H9 (cell line): ENCODE measurements around the gene RHBDD3. TPM values are rescaled to one million over a fixed set of nuclear protein-coding genes. Genes with fewer than 3 reads are reported as not detected.
A peak's percentile ranks its signal among the peaks of the same experiment; 100 is the strongest.

Experiments used
- DNase-seq: peaks from one replicate; pipeline ENCODE4 v3.0.0-alpha.2; 2017
- H2AFZ ChIP-seq: one replicate; pipeline ENCODE4 v1.6.1; 2013; ENCODE audit warnings: mild to moderate bottlenecking, low read length, control low read depth, moderate library complexity
- H2AK5ac ChIP-seq: 2 replicates; pipeline ENCODE4 v1.6.1; 2013; ENCODE audit warnings: low read length, control low read depth, mixed read lengths; ENCODE audit not compliant: insufficient read length
- H2BK120ac ChIP-seq: one replicate; pipeline ENCODE4 v1.6.1; 2013; ENCODE audit warnings: low read depth, mild to moderate bottlenecking, low read length, control low read depth, inconsistent platforms; ENCODE audit not compliant: poor library complexity, severe bottlenecking
- H2BK12ac ChIP-seq: 2 replicates; pipeline ENCODE4 v1.6.1; 2013; ENCODE audit warnings: low read length, control low read depth, mixed read lengths, low read depth; ENCODE audit not compliant: insufficient read length
- H2BK15ac ChIP-seq: 2 replicates; pipeline ENCODE4 v1.6.1; 2013; ENCODE audit warnings: low read depth, low read length, control low read depth
- H2BK20ac ChIP-seq: one replicate; pipeline ENCODE4 v1.6.1; 2013; ENCODE audit warnings: low read depth, mild to moderate bottlenecking, low read length, control low read depth, inconsistent platforms; ENCODE audit not compliant: poor library complexity, severe bottlenecking
- H2BK5ac ChIP-seq: 2 replicates; pipeline ENCODE4 v1.6.1; 2013; ENCODE audit warnings: low read length, control low read depth, mixed read lengths; ENCODE audit not compliant: insufficient read length
- H3K14ac ChIP-seq: 2 replicates; pipeline ENCODE4 v1.6.1; 2013; ENCODE audit warnings: low read length, control low read depth; ENCODE audit not compliant: insufficient read depth
- H3K18ac ChIP-seq: 2 replicates; pipeline ENCODE4 v1.6.1; 2013; ENCODE audit warnings: low read depth, mild to moderate bottlenecking, mixed read lengths, low read length, control low read depth; ENCODE audit not compliant: insufficient read length
- H3K23ac ChIP-seq: 2 replicates; pipeline ENCODE4 v1.6.1; 2013; ENCODE audit warnings: low read length, control low read depth, mixed read lengths, low read depth; ENCODE audit not compliant: insufficient read length
- H3K23me2 ChIP-seq: 2 replicates; pipeline ENCODE4 v1.6.1; 2013; ENCODE audit warnings: low read depth, mild to moderate bottlenecking, mixed read lengths, low read length, control low read depth; ENCODE audit not compliant: insufficient read length, poor library complexity, severe bottlenecking
- H3K27ac ChIP-seq: 2 replicates; pipeline ENCODE4 v1.5.1; 2013; ENCODE audit warnings: low read length, control low read depth, mixed read lengths, low read depth; ENCODE audit not compliant: insufficient read length
- H3K27me3 ChIP-seq: 2 replicates; pipeline ENCODE4 v1.6.1; 2013; ENCODE audit warnings: low read length, control low read depth, inconsistent platforms; ENCODE audit not compliant: insufficient read depth
- H3K4ac ChIP-seq: 2 replicates; pipeline ENCODE4 v1.6.1; 2013; ENCODE audit warnings: low read depth, mild to moderate bottlenecking, control low read depth, inconsistent platforms, low read length, moderate library complexity
- H3K4me1 ChIP-seq: 2 replicates; pipeline ENCODE4 v1.6.1; 2013; ENCODE audit warnings: low read length, control low read depth, inconsistent platforms; ENCODE audit not compliant: insufficient read depth
- H3K4me2 ChIP-seq: 2 replicates; pipeline ENCODE4 v1.6.1; 2013; ENCODE audit warnings: low read length, control low read depth, mixed read lengths; ENCODE audit not compliant: insufficient read length, insufficient read depth
- H3K56ac ChIP-seq: 2 replicates; pipeline ENCODE4 v1.6.1; 2013; ENCODE audit warnings: low read depth, mild to moderate bottlenecking, mixed read lengths, low read length, control low read depth; ENCODE audit not compliant: insufficient read length
- H3K79me1 ChIP-seq: 2 replicates; pipeline ENCODE4 v1.6.1; 2013; ENCODE audit warnings: low read depth, mild to moderate bottlenecking, moderate library complexity, low read length, control low read depth, inconsistent platforms; ENCODE audit not compliant: insufficient read depth, poor library complexity, severe bottlenecking
- H3K79me2 ChIP-seq: 2 replicates; pipeline ENCODE4 v1.6.1; 2013; ENCODE audit warnings: low read length, control low read depth, inconsistent platforms; ENCODE audit not compliant: insufficient read depth
- H3K9ac ChIP-seq: 2 replicates; pipeline ENCODE4 v1.6.1; 2013; ENCODE audit warnings: low read length, control low read depth, mixed read lengths; ENCODE audit not compliant: insufficient read length; ENCODE audit errors: extremely low read depth
- H3K9me3 ChIP-seq: one replicate; pipeline ENCODE4 v1.6.1; 2013; ENCODE audit warnings: low read depth, low read length, inconsistent platforms; ENCODE audit not compliant: control insufficient read depth
- H3T11ph ChIP-seq: one replicate; pipeline ENCODE4 v1.6.1; 2013; ENCODE audit warnings: mild to moderate bottlenecking, low read length, control low read depth, inconsistent platforms
- H4K20me1 ChIP-seq: one replicate; pipeline ENCODE4 v1.6.1; 2013; ENCODE audit not compliant: control insufficient read depth, insufficient read length, insufficient read depth
- H4K5ac ChIP-seq: 2 replicates; pipeline ENCODE4 v1.6.1; 2013; ENCODE audit warnings: low read depth, mild to moderate bottlenecking, mixed read lengths, low read length, control low read depth; ENCODE audit not compliant: insufficient read length
- H4K8ac ChIP-seq: replicated peaks from 2 replicates; pipeline ENCODE4 v1.6.1; 2013; ENCODE audit warnings: low read length, control low read depth, mixed read lengths, low read depth; ENCODE audit not compliant: insufficient read length
- H4K91ac ChIP-seq: 2 replicates; pipeline ENCODE4 v1.6.1; 2013; ENCODE audit warnings: low read depth, mild to moderate bottlenecking, moderate library complexity, mixed read lengths, low read length, control low read depth; ENCODE audit not compliant: insufficient read length
- H3K27ac Mint-ChIP-seq, 3 experiments: 2 replicates in 2 of 3; 3 replicates in 1 of 3; pipeline ENCODE4 v1.8.0; 2020 to 2021; ENCODE audit warnings: mixed read lengths in 3 of 3, mild to moderate bottlenecking in 1 of 3, moderate library complexity in 1 of 3
- H3K27me3 Mint-ChIP-seq: 2 replicates; pipeline ENCODE4 v1.8.0; 2021; ENCODE audit warnings: low read depth, mild to moderate bottlenecking, moderate library complexity, mixed read lengths
- H3K36me3 Mint-ChIP-seq, 3 experiments: 2 replicates in 2 of 3; 3 replicates in 1 of 3; pipeline ENCODE4 v1.8.0; 2020 to 2021; ENCODE audit warnings: low read depth in 3 of 3, mixed read lengths in 3 of 3; ENCODE audit not compliant: insufficient read depth in 1 of 3
- H3K4me1 Mint-ChIP-seq, 2 experiments: 2 replicates each; pipeline ENCODE4 v1.8.0; 2020; ENCODE audit warnings: mixed read lengths in 2 of 2
- H3K4me3 Mint-ChIP-seq, 2 experiments: 2 replicates in 1 of 2; 3 replicates in 1 of 2; pipeline ENCODE4 v1.8.0; 2020 to 2021; ENCODE audit warnings: mild to moderate bottlenecking in 2 of 2, mixed read lengths in 2 of 2, moderate library complexity in 1 of 2
- H3K9me3 Mint-ChIP-seq, 2 experiments: 2 replicates in 1 of 2; 3 replicates in 1 of 2; pipeline ENCODE4 v1.8.0; 2020; ENCODE audit warnings: mild to moderate bottlenecking in 2 of 2, mixed read lengths in 2 of 2, moderate library complexity in 1 of 2
- WGBS: extraction: QIAGEN DNeasy Blood & Tissue Kit; methylation state at CpG from one replicate; pipeline ENCODE4 v1.1.7; 2013; ENCODE audit warnings: missing lambda C conversion rate, low lambda C conversion rate, mixed read lengths; ENCODE audit not compliant: insufficient read length; ENCODE audit errors: extremely low coverage; 5-methylcytosine and 5-hydroxymethylcytosine counted together
- total RNA-seq: library from RNA; stranded (reverse); gene quantifications from 2 replicates; pipeline ENCODE4 v1.2.1, GENCODE V29; 2021
- TF ChIP-seq, protein P1 (sequence below): fragments of 200-600 bp; sonication (generic); conservative IDR thresholded peaks from 3 replicates; pipeline ENCODE4 v1.8.0; 2021; ENCODE audit warnings: antibody characterized with exemption, mild to moderate bottlenecking

RHBDD3 gene
- total RNA-seq, 1 experiment from 2014 or later: 99.7 TPM

DNA sequence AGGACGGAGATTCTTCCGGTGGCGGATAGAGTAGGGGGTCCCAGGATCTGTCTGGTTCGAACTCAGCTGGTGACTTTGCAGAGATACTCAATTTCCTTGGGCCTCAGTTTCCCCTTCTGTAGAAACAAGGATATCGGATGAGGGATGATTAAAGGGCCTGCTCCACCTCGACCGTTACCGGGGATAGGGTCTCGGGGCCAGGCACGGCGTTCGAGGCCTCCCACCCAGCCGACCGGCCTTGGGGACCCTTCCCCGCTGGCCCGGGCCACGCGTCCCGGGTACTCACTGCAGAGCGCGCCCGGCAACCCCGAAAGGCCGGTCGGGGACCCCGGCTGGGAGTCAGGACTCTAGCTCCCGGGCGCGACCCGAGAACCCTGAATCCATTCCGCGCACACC lies 321 bp downstream of the RHBDD3 start:
- Histone ChIP-seq H3K4ac (no peak overlapping the region; the same call in 1 of the 2 replicates), H3K56ac (no peak overlapping the region), H4K5ac (peak overlapping the region; percentile 31), H3K14ac (peak overlapping the region; percentile 100), H4K91ac (peak overlapping the region; percentile 72), H2BK120ac (no peak overlapping the region), H2BK15ac (no peak overlapping the region), H2AK5ac (no peak overlapping the region), H3K4me1 (peaks cover 8% of the 10 kb centered on the region), H4K20me1 (no peaks in the 10 kb centered on the region), H3K27me3 (no peaks in the 10 kb centered on the region), H3K27ac (no peak overlapping the region), H3T11ph (no peak overlapping the region), H3K4me2 (peak overlapping the region; percentile 92), H3K18ac (peak overlapping the region; percentile 100), H3K23ac (no peak overlapping the region), H3K79me2 (peaks cover 40% of the 10 kb centered on the region), H2BK20ac (no peak overlapping the region), H3K23me2 (peaks cover 23% of the 10 kb centered on the region), H3K9me3 (no peaks in the 10 kb centered on the region), H3K9ac (peak overlapping the region; percentile 99), H2BK5ac (no peak overlapping the region), H3K79me1 (no peaks in the 10 kb centered on the region), H4K8ac (no peak overlapping the region), H2BK12ac (no peak overlapping the region), H2AFZ (no peak overlapping the region)
- peaks cover 0 to 4% of the 10 kb centered on the region in 2 experiments; a peak in 2 of 5 replicates for H3K9me3 Mint-ChIP-seq
- H3K4me3 Mint-ChIP-seq: peak overlapping the region; percentile 92 to 93
- TF ChIP-seq, protein P1, sequence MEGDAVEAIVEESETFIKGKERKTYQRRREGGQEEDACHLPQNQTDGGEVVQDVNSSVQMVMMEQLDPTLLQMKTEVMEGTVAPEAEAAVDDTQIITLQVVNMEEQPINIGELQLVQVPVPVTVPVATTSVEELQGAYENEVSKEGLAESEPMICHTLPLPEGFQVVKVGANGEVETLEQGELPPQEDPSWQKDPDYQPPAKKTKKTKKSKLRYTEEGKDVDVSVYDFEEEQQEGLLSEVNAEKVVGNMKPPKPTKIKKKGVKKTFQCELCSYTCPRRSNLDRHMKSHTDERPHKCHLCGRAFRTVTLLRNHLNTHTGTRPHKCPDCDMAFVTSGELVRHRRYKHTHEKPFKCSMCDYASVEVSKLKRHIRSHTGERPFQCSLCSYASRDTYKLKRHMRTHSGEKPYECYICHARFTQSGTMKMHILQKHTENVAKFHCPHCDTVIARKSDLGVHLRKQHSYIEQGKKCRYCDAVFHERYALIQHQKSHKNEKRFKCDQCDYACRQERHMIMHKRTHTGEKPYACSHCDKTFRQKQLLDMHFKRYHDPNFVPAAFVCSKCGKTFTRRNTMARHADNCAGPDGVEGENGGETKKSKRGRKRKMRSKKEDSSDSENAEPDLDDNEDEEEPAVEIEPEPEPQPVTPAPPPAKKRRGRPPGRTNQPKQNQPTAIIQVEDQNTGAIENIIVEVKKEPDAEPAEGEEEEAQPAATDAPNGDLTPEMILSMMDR: no peak
- H3K36me3 Mint-ChIP-seq: peaks cover 41 to 65% (median 56%) of the 10 kb centered on the region in 3 experiments; a peak in 6 of 7 replicates
- H3K4me1 Mint-ChIP-seq: peaks cover 36 to 43% of the 10 kb centered on the region in 2 experiments
- no CpG with 5 or more reads among the region's 32 CpGs for WGBS
- DNase-seq: no peak
- H3K27me3 Mint-ChIP-seq: no peaks in the 10 kb centered on the region
- peak overlapping the region; percentile 81 to 100 (median 100) for H3K27ac Mint-ChIP-seq
